GM21619 (cell line): ENCODE data around the gene CPT1B.
A peak's percentile ranks its signal among the peaks of the same experiment; 100 is the strongest.

ENCODE experiments used
- ATAC-seq: cut with Tn5 transposase; IDR thresholded peaks from one replicate; pipeline ENCODE4 v1.9.1; 2021; ENCODE audit not compliant: unreplicated experiment

Gene CPT1B

GRCh38 chr22:50587407-50587806 lies 9.2 kb upstream of the CPT1B start:
- ATAC-seq: no peak

GRCh38 chr22:50586416-50586815 lies 8.2 kb upstream of the CPT1B start:
- ATAC-seq: no peak

GRCh38 chr22:50585781-50586180 lies 7.6 kb upstream of the CPT1B start:
- ATAC-seq: no peak

- ATAC-seq: no peak
Measured at GRCh38 chr22:50585238-50585637, 7.0 kb upstream of the CPT1B start.

GRCh38 chr22:50584106-50585096 lies 6.2 kb upstream of the CPT1B start:
- no peak for ATAC-seq

GRCh38 chr22:50583294-50583861 lies 5.2 kb upstream of the CPT1B start:
- ATAC-seq: peak; percentile 28

GRCh38 chr22:50582493-50583293 lies 4.5 kb upstream of the CPT1B start, which contains the start of gene CHKB:
CHKB (minus strand) TSS chr22:50582849; CDS start chr22:50582781, 68 bp downstream.
- ATAC-seq: peak; percentile 86

- no peak for ATAC-seq
Measured at GRCh38 chr22:50581950-50582492, 3.8 kb upstream of the CPT1B start.

- ATAC-seq: no peak
Measured at GRCh38 chr22:50581031-50581949, 3.1 kb upstream of the CPT1B start.

GRCh38 chr22:50579752-50580151 lies 1.5 kb upstream of the CPT1B start:
- ATAC-seq: no peak

- ATAC-seq: no peak
Measured at GRCh38 chr22:50578776-50579310, 616 bp upstream of the CPT1B start.

GRCh38 chr22:50577697-50577986 lies 585 bp downstream of the CPT1B start:
- ATAC-seq: no peak

GRCh38 chr22:50576806-50577696 lies 1.2 kb downstream of the CPT1B start:
- no peak for ATAC-seq

- ATAC-seq: no peak
Measured at GRCh38 chr22:50576070-50576469, 2.2 kb downstream of the CPT1B start.

GRCh38 chr22:50575426-50575941 lies 2.7 kb downstream of the CPT1B start:
- ATAC-seq: no peak

- no peak for ATAC-seq
Measured at GRCh38 chr22:50574383-50574755, 3.9 kb downstream of the CPT1B start.

- ATAC-seq: no peak
Measured at GRCh38 chr22:50573491-50574382, 4.5 kb downstream of the CPT1B start.

GRCh38 chr22:50572965-50573364 lies 5.3 kb downstream of the CPT1B start:
- ATAC-seq: no peak
